Thoracic aorta endothelial cell (primary cell): Measurements from ENCODE around the gene ZNF300. TPM values are rescaled to one million over a fixed set of nuclear protein-coding genes. Genes with fewer than 3 reads are reported as not detected.

Experiments used
- total RNA-seq: library from RNA; depleted of rRNA; stranded (reverse); fragments of >200 nt; gene quantifications from 2 replicates; pipeline ENCODE4 v1.2.3, GENCODE V29; 2012

ZNF300 gene
- total RNA-seq: 7.4 and 11.4 TPM in 2 replicates

GRCh38 chr5:150904479-150905311, at the start of gene ZNF300:
Gene ZNF300, minus strand, starts transcription at chr5:150904980. Its CDS starts 1,825 bp downstream, at chr5:150903155.

GRCh38 chr5:150846308-150846653, 58.5 kb downstream of the ZNF300 start, which contains the start of gene IRGM:
Gene IRGM, plus strand, starts transcription at chr5:150846521. Its CDS starts 1,603 bp downstream, at chr5:150848124.

Other genes with a start within 250 kb of the ZNF300 start
- under 0.01 and 0.22 TPM in 2 replicates for gene MYOZ3, start 243.7 kb downstream of the ZNF300 start, total RNA-seq
- gene RBM22, start 203.9 kb downstream of the ZNF300 start, total RNA-seq: 47.2 and 52.7 TPM in 2 replicates
- 51.3 and 51.7 TPM in 2 replicates for gene DCTN4, start 146.0 kb downstream of the ZNF300 start, total RNA-seq
- 1.0 and 1.7 TPM in 2 replicates for gene SMIM3, start 126.2 kb downstream of the ZNF300 start, total RNA-seq
- not detected in 2 replicates for gene IRGM, start 58.5 kb downstream of the ZNF300 start, total RNA-seq
- gene GPX3, start 115.6 kb upstream of the ZNF300 start, total RNA-seq: 4.7 and 15.5 TPM in 2 replicates
- 74.5 and 77.5 TPM in 2 replicates for gene TNIP1, start 176.1 kb upstream of the ZNF300 start, total RNA-seq